ENCODE data around the gene TMEM109. TPM values are rescaled to one million over a fixed set of nuclear protein-coding genes. Genes with fewer than 3 reads are reported as not detected.

The TMEM109 gene
- total and polyA plus RNA-seq, 9 of the 15 experiments (the other 6 are each of a cell fraction or from before 2014, with no cell fraction given): 9.2 to 71.3 (median 30.5) TPM

DNA sequence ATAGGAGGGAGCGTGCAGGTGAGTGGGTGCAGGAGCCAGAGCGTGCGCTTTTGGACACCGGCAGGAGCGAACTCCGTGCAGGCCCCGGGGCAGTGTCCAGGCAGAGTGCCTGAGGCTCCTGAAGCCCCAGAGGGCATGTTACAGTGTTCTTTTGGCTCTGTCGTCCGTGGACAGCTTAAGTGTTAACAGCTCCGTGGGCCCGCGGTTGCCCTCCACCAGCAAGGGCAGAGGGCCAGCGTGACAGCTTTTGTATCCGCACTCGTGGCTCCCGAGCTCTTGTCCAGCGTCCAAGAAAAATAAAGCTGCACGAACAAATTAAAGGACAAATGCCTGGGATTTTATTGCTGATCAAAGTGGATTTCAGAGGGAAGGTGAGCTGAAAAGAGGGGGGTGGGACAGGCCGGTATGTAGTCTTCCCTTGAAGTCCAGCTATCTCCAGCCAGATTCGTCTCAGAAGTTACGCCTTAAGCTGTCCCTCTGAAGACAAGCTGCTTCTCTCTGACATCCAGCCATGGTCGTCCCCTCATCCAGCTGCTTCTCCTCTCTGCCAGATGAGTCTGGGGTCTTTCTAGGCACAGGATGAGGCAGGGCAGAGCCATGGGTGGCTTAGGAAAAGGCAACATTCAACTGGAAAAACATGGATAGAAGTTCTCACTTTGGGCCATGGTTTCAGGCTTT is 968 bp upstream of the TMEM109 start:
- intact Hi-C loops (cut with micrococcal nuclease): no loop called here
- CTCF ChIA-PET (ENCODE audit: low intra/inter-chr PET ratio): no interaction called here
- 83% methylated on average over 22 of the region's 22 CpGs for WGBS (ENCODE audit: insufficient coverage, low coverage, missing lambda C conversion rate)
- Histone ChIP-seq H3K9me1 (ENCODE audit: control insufficient read depth, insufficient read depth, low read length) (no peaks in the 10 kb centered on the region), H3K4me1 (replicated peaks in 1 of 2; ENCODE audit: control insufficient read depth in 2 of 2, insufficient read depth in 2 of 2, low read length in 2 of 2) (peaks cover 9 to 24% of the 10 kb centered on the region in 2 experiments; a peak in 4 of 5 replicates), H3K27me3 (ENCODE audit: control insufficient read depth in 2 of 2, insufficient read depth in 2 of 2, low read length in 2 of 2) (no peaks in the 10 kb centered on the region), H2AFZ (ENCODE audit: low read depth, low read length) (peak overlapping the region; percentile 100), H3K36me3 (ENCODE audit: control insufficient read depth, insufficient read depth, low read length) (peaks cover 17% of the 10 kb centered on the region), H3K9ac (ENCODE audit: insufficient read depth in 1 of 2, low read depth in 2 of 2, low read length in 2 of 2) (peak overlapping the region; percentile 91 to 96; a peak in 3 of 4 replicates), H3K4me3 (peak overlapping the region; percentile 50; the same call in 1 of the 2 replicates), H3K4me2 (ENCODE audit: insufficient read depth, low read length) (peak overlapping the region; percentile 94), H3K79me2 (ENCODE audit: control insufficient read depth, insufficient read depth, low read length) (peaks cover 41% of the 10 kb centered on the region), H4K20me1 (replicated peaks; ENCODE audit: control insufficient read depth, insufficient read depth, low read length) (no peaks in the 10 kb centered on the region), H3K27ac (ENCODE audit: extremely low read depth, low read depth, low read length) (peak overlapping the region; percentile 93), H3K9me3 (replicated peaks; ENCODE audit: control insufficient read depth, insufficient read depth, low read depth, low read length) (peaks cover 8% of the 10 kb centered on the region)
- FAIRE-seq (no peak), DNase-seq (ENCODE audit: extremely low read depth in 1 of 4, low spot score in 3 of 4) (no peak), ATAC-seq (no peak)
- in situ Hi-C loops (cut with MboI): no loop called here
- no TSS peak for BruUV-seq (replicated peaks)
- POLR2A ChIA-PET: interaction anchor here (0.6 to 1.5 kb wide), 12 partner anchors 9 to 445 kb away, joined by 3 to 7 read pairs (median 3); partner anchors contain the start of genes TMEM132A and VPS37C
- no peak for TF ChIP-seq ZSCAN32 (CRISPR knock-in tag; IDR thresholded peaks at IDR 0.05)
- no peak for TF ChIP-seq TRIM28 (IDR thresholded peaks at IDR 0.05)
- TF ChIP-seq, protein P1, sequence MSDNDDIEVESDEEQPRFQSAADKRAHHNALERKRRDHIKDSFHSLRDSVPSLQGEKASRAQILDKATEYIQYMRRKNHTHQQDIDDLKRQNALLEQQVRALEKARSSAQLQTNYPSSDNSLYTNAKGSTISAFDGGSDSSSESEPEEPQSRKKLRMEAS (CRISPR knock-in tag; IDR thresholded peaks at IDR 0.05): 0 out of 2 replicates have a peak, but pooled peaks have one; percentile 24
- TF ChIP-seq CCNT2 (IDR thresholded peaks at IDR 0.05; ENCODE audit: borderline replicate concordance, extremely low read depth, insufficient read length, low read depth, low read length): no peak
- TF ChIP-seq MCM2 (IDR thresholded peaks at IDR 0.05; ENCODE audit: low read depth): no peak
- TF ChIP-seq, protein P2, sequence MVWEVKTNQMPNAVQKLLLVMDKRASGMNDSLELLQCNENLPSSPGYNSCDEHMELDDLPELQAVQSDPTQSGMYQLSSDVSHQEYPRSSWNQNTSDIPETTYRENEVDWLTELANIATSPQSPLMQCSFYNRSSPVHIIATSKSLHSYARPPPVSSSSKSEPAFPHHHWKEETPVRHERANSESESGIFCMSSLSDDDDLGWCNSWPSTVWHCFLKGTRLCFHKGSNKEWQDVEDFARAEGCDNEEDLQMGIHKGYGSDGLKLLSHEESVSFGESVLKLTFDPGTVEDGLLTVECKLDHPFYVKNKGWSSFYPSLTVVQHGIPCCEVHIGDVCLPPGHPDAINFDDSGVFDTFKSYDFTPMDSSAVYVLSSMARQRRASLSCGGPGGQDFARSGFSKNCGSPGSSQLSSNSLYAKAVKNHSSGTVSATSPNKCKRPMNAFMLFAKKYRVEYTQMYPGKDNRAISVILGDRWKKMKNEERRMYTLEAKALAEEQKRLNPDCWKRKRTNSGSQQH (CRISPR knock-in tag; IDR thresholded peaks at IDR 0.05): no peak
- no peak for TF ChIP-seq NR2F6 (CRISPR knock-in tag; IDR thresholded peaks at IDR 0.05)
- TF ChIP-seq NCOA1 (IDR thresholded peaks at IDR 0.05; ENCODE audit: low read depth): no peak
- TF ChIP-seq, protein P3, sequence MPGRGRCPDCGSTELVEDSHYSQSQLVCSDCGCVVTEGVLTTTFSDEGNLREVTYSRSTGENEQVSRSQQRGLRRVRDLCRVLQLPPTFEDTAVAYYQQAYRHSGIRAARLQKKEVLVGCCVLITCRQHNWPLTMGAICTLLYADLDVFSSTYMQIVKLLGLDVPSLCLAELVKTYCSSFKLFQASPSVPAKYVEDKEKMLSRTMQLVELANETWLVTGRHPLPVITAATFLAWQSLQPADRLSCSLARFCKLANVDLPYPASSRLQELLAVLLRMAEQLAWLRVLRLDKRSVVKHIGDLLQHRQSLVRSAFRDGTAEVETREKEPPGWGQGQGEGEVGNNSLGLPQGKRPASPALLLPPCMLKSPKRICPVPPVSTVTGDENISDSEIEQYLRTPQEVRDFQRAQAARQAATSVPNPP (IDR thresholded peaks at IDR 0.05; ENCODE audit: borderline replicate concordance, insufficient read depth, insufficient read length): no peak
- TF ChIP-seq SRF (CRISPR knock-in tag; IDR thresholded peaks at IDR 0.05): peak in 1 of 2 experiments; percentile 18; a peak in 1 of 4 replicates
- peak in 1 of 2 experiments; percentile 11; a peak in 1 of 4 replicates for TF ChIP-seq ARNT (IDR thresholded peaks at IDR 0.05)
- TF ChIP-seq ZNF354B (CRISPR knock-in tag; IDR thresholded peaks at IDR 0.05): no peak
- no peak for TF ChIP-seq CBX3 (IDR thresholded peaks at IDR 0.05; ENCODE audit: borderline replicate concordance in 1 of 2, low read length in 2 of 2)

All from K562 (cell line).